Measurements from ENCODE around the gene ATP11C.

Gene ATP11C

GRCh38 chrX:139898334-139898733 is 34.5 kb downstream of the ATP11C start:
- Histone ChIP-seq H3K79me2 (ENCODE audit: insufficient read depth, low read depth) (peaks cover 9% of the 10 kb centered on the region; the same call in 1 of the 2 replicates), H3K27ac (no peak overlapping the region), H2AFZ (ENCODE audit: low read depth) (no peak overlapping the region), H3K4me2 (no peak overlapping the region), H3K36me3 (ENCODE audit: insufficient read depth) (no peaks in the 10 kb centered on the region), H3K4me1 (ENCODE audit: low read depth, poor library complexity, severe bottlenecking) (peaks cover 13% of the 10 kb centered on the region), H3K9ac (no peak overlapping the region), H4K20me1 (ENCODE audit: insufficient read depth) (no peaks in the 10 kb centered on the region), H3K4me3 (IDR thresholded peaks at IDR 0.05; ENCODE audit: insufficient read depth, low read depth, low read length) (no peak overlapping the region), H3K27me3 (ENCODE audit: insufficient read depth, low read depth) (no peaks in the 10 kb centered on the region)
- no peak for TF ChIP-seq CTCF (conservative IDR thresholded peaks at IDR 0.05; ENCODE audit: low read depth, low read length)

- no peaks in the 10 kb centered on the region for H3K36me3 ChIP-seq (ENCODE audit: insufficient read depth)
- no peak overlapping the region for H3K4me3 ChIP-seq (IDR thresholded peaks at IDR 0.05; ENCODE audit: insufficient read depth, low read depth, low read length)
- H2AFZ ChIP-seq (ENCODE audit: low read depth): no peak overlapping the region
- no peaks in the 10 kb centered on the region for H3K27me3 ChIP-seq (ENCODE audit: insufficient read depth, low read depth)
- peaks cover 53% of the 10 kb centered on the region; the same call in 1 of the 2 replicates for H3K79me2 ChIP-seq (ENCODE audit: insufficient read depth, low read depth)
- H3K4me1 ChIP-seq (ENCODE audit: low read depth, poor library complexity, severe bottlenecking): peaks cover 34% of the 10 kb centered on the region
- H4K20me1 ChIP-seq (ENCODE audit: insufficient read depth): no peaks in the 10 kb centered on the region
- TF ChIP-seq CTCF (conservative IDR thresholded peaks at IDR 0.05; ENCODE audit: low read depth, low read length): no peak
- peak overlapping the region; percentile 35; the same call in 1 of the 2 replicates for H3K9ac ChIP-seq
- peak overlapping the region; percentile 65 for H3K27ac ChIP-seq
- peak overlapping the region; percentile 41 for H3K4me2 ChIP-seq
These were observed 40.3 kb downstream of the ATP11C start for GRCh38 chrX:139892512-139892911.

- H3K4me1 ChIP-seq (ENCODE audit: low read depth, poor library complexity, severe bottlenecking): peaks cover 34% of the 10 kb centered on the region
- no peaks in the 10 kb centered on the region for H3K27me3 ChIP-seq (ENCODE audit: insufficient read depth, low read depth)
- no peak for TF ChIP-seq CTCF (conservative IDR thresholded peaks at IDR 0.05; ENCODE audit: low read depth, low read length)
- no peak overlapping the region for H2AFZ ChIP-seq (ENCODE audit: low read depth)
- no peak overlapping the region for H3K27ac ChIP-seq
- no peaks in the 10 kb centered on the region for H4K20me1 ChIP-seq (ENCODE audit: insufficient read depth)
- H3K4me3 ChIP-seq (IDR thresholded peaks at IDR 0.05; ENCODE audit: insufficient read depth, low read depth, low read length): no peak overlapping the region
- no peak overlapping the region for H3K9ac ChIP-seq
- H3K4me2 ChIP-seq: no peak overlapping the region
- H3K79me2 ChIP-seq (ENCODE audit: insufficient read depth, low read depth): peaks cover 57% of the 10 kb centered on the region; the same call in 1 of the 2 replicates
- no peaks in the 10 kb centered on the region for H3K36me3 ChIP-seq (ENCODE audit: insufficient read depth)
These were observed 41.7 kb downstream of the ATP11C start for GRCh38 chrX:139890991-139891700.

- Histone ChIP-seq H3K4me3 (IDR thresholded peaks at IDR 0.05; ENCODE audit: insufficient read depth, low read depth, low read length) (no peak overlapping the region), H3K27ac (no peak overlapping the region), H3K4me2 (no peak overlapping the region), H4K20me1 (ENCODE audit: insufficient read depth) (no peaks in the 10 kb centered on the region), H3K4me1 (ENCODE audit: low read depth, poor library complexity, severe bottlenecking) (peaks cover 34% of the 10 kb centered on the region), H3K9ac (no peak overlapping the region), H2AFZ (ENCODE audit: low read depth) (no peak overlapping the region), H3K36me3 (ENCODE audit: insufficient read depth) (no peaks in the 10 kb centered on the region), H3K27me3 (ENCODE audit: insufficient read depth, low read depth) (no peaks in the 10 kb centered on the region), H3K79me2 (ENCODE audit: insufficient read depth, low read depth) (peaks cover 57% of the 10 kb centered on the region; the same call in 1 of the 2 replicates)
- TF ChIP-seq CTCF (conservative IDR thresholded peaks at IDR 0.05; ENCODE audit: low read depth, low read length): no peak
These were observed 43.1 kb downstream of the ATP11C start for GRCh38 chrX:139889760-139890159.
